Stimulated activated CD4-positive, alpha-beta T cell treated with anti-CD3 and anti-CD28 coated beads, Interleukin-1b, Interleukin-23, amount 100 ng/mL, for 48 hours (primary cell): ENCODE data around the gene CASQ1.

Experiments
- DNase-seq: peaks from one replicate; pipeline ENCODE4 v3.0.0-alpha.2; 2020

Gene CASQ1

DNA sequence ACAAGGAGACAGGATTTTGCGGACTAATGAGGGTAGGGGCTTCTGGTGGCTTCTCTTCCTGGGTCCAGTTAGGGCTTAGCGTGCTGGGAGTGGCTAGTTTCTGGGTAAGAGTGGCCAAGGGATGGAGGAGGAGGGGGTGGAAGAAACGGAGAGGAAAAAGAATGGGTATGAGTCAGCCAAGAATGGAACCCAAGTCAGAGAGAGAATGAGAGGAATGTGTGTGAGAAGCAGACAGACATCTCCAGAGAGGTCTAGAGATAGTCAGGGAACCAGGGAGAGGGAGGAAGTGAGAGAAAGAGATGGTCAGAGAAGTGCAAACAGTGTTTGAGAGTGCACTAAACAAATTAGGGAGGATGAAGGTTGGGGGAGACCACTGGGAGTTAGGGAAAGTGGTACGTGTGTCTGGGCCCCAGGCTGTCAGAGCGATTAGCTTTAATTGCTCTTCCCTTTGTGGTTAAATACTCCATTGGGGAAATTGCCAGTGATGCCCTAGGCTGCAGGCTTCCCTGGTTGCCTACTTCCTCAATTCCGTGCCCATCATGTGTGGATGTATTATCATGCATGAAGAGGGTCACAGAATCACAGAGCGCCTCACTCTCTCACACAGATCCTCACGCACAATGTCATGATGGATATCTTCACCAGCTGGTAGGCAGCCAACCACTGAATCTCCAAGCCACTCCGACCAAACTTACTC lies 16.2 kb downstream of the CASQ1 start:
- DNase-seq: no peak

DNA sequence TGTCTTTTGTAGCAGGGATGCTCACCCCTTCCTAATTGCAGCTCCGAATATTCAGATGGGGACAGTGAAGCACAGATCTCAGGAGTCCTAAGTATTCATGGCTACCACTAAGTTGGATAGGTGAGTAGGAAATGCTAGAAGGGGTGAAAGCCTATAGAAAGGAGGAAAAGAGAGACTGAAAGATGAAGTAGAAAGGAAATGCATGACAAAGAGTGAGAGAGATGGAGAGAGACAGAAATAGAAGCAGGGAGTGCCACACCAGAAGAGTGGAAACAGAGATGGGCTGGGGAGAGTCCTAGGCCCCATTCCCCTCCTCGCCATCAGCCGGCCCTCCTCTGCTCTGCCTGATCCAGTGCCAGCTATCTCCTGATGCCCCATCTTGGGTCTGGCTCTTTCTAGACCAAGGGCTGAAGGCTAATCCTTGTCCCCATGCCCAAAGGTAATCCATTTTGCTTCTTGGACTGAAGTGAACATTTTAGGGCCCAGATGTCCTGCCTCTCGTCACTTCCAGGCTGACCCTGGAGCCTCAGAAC lies 16.8 kb downstream of the CASQ1 start:
- DNase-seq: no peak

DNA sequence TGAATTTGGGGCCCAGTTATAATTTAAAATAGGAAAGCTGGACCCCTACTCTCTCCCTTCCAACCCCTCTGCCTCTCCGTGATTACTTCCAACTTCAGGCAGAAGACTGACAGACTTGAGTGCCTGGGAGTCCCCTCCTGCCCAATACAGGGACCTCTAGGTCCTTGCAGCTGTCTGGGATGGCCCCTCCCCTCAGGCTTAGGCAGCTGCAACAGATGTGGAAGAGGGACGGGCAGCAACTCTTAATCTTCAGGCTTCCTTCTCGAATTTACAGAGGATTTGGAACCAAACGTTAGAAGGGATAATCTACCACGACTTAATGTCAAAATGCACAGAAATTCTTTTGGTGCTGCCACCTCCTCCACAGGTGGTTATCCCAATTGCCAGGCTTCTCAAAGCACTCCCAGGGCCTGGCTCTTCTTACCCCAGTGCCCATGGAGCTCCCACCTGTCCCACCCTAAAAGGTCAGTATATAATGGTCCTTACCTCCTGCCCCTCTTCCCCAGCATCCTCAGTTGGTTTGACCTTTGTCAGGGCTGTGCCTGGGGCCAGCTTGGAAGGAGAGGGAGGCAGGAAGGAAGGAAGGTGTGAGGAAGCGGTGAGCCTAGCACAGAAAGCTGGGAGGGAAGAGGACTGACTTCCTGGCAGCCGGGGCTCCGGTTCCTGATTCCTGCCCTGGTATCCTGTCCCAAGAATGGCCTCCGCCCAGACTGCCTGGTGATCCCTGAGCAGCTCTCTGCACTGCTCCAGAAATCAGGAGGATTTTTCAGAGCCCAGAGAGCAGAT lies 17.6 kb downstream of the CASQ1 start:
- no peak for DNase-seq

DNA sequence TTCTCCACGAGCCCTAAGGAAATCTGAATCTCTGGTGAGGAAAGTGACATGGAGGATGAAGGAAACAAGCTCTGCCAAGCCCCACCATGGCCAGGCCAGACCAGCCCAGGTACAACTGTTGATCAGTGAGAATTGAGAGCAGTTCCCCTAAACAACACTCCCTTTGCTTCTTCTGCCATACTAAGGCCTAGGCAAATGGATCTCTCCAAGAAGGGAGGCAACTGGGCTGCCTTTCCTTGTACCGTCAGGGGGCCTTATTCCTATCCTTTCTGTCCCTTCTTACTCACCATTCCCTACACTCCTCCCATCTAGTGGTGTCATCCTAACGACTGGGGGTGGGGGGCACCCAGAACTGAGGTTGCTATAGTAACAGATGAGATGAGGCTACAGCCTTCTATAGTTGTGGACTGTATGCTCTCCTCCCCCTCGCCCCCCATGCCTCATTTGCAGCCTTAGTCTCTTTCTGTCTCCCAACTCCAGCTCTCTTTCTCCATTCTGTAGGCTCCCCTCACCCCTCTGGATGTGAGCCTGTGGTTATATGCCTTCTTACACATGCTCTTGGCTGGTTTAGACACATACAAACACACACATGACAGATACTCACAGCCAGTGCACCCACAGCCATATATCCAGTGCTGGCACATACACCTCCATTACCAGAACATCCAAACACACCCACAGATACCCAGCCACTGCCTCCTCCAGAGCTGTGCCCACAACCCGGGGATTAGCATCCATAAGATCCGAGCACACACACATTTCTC lies 18.4 kb downstream of the CASQ1 start:
- no peak for DNase-seq

DNA sequence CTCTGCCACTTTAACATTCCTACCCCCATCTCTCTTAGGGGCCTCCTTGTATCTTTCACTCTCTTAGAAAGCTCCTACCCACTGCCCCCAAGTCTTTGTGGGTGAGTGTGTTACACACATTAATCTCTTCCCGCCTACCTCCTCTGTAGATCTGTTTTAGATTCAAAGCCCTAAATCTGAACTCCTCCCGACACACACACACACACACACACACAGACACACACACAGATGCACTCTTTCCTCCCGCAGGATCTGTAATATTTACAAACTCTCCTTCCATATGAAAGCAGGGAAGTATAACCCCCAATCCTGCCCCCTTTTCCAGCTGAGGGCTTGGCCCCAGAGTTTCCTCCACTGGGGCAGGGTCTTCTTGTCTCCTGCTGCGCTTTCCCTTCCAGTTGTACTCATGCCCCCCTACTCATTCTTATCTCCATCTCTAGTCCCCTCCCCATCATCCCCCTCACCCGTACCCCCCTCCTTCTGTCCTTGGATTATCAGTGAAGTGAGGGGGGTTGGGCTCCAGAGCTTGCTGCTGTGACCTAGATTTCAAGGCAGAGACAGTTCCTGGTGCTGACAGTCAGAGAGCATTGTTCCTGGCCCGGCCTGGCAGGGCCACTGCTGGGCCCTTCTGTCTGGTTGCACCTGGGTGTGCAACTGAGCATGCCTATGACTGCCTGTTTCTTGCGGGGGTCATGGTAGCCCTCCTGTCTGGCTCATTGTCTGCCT lies 19.1 kb downstream of the CASQ1 start:
- DNase-seq: no peak

DNA sequence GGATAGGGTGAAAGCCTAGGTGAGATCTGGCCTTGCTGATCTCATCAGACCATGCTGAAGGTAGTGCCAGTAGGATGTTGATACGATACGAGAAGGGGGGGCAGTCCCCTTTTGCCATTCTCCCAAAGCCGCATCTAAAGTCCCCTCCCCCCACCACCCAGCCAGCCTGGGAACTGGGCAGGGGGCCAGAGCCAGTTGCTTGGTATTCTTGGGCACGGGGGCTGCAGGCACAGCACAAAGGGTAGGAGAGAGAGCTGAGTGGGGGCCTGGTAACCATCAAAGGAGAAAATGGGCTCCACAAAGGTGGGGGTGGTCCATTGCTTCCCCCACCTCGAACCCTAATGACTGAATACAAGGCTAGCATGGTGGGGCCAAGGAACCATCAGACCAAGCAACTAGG lies 20.2 kb downstream of the CASQ1 start:
- DNase-seq: no peak

DNA sequence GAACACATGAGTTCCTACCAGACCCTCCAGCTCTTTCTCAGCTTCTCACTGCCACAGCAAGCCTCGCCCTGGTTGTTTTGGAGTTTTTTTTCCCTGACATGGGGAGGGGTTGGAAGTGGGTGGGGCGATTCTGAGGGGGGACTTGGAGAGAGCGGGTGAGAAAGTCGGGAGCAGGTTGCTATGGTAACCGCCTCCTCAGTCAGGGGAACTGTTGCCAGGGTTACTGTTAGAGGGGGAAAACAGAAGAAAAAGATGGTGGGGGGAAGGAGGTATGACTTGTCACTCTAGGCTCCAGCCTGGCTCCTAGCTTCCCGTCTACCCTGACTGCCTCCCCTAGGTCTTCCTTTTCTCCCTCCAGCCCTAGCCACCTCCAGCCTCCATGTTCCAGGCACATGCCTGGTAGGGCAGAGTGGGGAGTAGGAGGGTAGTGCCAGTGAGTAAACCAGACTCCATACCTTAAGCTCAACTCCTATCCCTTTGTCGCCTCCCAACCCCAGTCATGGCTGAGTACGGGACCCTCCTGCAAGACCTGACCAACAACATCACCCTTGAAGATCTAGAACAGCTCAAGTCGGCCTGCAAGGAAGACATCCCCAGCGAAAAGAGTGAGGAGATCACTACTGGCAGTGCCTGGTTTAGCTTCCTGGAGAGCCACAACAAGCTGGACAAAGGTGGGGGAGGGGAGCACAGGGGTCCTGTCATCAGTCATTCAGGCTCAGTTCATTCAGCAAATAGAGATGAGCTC lies 20.8 kb downstream of the CASQ1 start:
- no peak for DNase-seq

DNA sequence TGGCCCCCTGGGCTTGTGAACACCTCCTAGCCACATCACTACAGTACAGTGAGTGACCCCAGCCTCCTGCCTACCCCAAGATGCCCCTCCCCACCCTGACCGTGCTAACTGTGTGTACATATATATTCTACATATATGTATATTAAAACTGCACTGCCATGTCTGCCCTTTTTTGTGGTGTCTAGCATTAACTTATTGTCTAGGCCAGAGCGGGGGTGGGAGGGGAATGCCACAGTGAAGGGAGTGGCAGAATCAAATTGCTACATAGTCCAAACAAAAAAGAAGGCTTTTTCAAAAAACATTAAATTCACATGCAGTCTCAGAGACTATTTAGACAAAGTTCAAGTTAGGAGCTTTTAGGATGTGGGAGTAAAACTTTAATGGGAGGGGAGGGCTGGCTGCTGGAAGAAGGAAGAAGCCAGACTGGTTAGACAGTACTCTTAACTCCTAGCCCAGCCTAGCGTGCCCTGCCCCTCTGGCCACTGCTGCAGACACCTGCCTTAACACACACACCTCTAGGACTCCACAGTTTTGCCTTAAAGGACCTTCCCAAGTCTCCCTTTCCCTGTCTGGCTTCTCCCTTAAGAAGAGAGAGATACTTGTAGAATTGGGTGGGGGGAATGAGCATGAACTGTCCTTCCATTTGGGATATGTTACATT lies 24.2 kb downstream of the CASQ1 start:
- no peak for DNase-seq

DNA sequence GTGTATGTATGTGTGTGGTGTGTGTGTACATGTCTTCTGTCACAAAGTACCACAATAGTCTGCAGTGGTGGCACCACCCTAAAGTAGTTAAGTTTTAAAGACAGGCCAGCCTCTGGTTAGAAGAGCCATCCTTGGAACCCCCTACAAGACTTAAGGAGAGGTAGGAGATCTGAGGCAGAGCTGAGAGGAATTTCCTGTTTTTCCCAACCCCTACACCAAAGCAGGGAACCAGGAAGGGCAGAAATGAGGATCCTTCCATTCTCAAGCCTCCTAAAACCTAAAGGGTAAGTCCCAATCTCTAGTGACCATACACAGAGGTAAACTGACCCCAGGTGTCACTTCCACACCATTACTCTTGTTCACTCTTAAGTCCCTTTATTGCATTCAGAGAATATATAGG lies 25.9 kb downstream of the CASQ1 start:
- DNase-seq: no peak

DNA sequence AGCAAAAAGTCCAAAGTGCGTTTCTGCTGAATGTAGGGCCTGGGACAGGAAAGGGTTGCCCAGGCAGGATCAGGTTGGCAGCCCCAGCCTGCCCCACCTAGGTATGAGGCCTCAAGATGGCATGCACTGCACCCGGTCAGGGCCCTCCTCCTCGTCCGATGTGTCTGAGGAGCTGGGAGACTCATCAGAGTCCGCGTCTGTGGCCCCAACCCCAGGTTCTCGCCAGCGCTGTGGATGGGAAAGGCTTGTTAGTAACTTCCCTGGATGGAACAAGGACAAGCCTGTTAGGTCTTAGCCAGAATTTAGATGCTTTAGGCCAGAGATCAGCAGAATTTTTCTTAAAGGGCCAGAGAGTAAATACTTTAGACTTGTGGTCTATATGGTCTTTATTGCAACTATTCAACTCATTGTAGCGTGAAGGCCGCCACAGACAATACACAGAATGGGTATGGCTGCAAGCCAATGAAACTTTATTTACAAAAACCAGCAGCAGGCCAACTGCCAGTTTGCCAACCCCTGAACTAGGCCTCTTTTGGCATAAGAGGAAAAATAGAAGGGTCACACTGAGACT lies 27.2 kb downstream of the CASQ1 start:
- no peak for DNase-seq

DNA sequence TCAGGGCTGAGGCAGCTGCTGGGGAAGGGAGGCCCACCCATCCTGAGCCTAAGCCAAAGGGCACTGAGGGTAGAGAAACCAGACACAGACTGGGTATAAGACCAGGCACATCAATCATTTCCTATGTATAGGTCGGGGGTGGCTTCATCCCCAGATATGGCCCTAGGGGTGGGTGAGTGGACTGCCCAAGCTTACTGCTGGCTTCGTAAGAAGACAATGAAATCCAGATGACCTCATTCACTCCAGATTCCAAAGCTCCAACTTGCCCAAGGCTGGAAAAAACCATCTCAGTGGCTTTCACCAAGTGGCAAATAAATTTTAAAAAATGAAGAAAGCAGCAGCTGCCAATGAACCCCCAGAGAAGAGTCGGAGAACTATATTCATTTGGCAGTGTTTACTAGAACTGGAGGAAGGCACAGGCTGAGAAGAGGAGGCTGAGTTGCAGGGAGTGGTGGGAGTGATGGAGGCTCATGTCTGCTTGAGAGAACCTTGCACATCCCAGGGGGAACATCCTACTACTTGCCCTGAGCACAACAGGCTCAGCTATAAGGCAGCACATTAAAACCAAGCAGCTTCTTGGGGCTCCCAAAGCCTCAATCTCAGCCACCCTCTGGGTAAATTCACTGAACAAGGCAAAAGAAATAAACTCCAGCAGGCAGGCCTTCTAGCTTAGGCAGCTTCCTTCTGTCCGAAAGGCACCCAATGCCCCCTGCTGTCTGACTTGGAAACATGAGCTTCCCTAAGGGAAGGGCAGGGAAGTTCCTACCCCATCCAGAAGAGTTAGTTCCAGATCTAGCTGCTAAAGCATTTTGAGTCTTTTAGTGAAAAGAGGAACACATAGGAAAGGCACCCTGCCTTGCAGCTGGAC lies 28.9 kb downstream of the CASQ1 start:
- DNase-seq: no peak

DNA sequence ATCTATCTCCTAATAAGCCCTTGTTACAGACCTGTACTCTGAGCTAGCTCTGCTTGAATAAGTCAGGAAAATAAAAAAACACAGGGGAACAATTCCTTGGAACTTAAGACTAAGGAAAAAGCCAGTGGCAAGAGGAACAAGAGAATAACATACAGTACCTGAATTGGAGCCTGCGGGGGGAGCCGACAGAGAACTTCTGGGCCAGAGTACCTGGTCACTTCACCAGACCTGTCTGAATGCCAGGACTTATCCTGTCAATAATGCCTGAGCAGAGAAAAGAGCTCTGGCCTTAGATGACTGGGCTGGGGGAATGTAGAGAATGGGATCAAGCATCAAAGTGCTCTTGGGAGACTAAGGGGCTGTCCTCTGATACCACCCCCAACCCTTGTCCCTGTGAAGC lies 29.9 kb downstream of the CASQ1 start:
- DNase-seq: no peak

DNA sequence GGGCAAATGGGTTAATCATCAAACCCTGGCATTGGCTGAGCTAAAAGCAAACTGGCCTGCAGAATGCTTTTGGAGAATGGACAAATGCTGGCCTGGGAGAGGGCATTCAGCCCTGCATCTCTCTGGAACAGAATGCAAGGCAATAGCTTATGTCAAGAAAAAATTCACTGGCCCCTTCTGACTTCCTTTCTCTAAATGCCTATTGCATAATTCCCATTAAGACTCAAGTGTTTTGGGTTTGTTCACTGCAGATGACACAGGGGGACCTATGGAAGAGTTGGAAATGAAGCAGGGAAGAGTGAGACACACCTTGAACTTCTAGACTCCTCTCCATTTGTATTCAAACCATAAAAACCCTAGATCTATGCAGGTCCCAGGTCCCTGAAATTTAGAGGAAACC lies 30.7 kb downstream of the CASQ1 start:
- DNase-seq: no peak

DNA sequence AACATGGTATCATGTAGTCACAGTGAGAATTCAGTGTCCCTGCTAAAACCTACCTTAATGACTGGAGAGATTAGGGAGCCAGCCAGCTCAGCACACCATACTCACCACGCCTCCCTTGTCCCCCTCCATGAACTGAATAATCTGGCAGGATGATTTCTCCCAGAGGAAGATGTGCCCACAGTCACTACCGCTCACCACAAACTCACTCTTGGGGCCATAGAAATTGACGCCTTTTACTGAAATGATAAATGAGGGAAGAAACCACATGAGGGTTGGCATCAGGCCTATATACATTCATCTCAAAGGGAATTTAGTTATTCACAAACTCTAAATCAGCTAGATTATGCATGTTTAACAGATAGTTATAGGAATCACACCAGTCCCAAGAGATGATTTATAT lies 32.2 kb downstream of the CASQ1 start:
- no peak for DNase-seq

DNA sequence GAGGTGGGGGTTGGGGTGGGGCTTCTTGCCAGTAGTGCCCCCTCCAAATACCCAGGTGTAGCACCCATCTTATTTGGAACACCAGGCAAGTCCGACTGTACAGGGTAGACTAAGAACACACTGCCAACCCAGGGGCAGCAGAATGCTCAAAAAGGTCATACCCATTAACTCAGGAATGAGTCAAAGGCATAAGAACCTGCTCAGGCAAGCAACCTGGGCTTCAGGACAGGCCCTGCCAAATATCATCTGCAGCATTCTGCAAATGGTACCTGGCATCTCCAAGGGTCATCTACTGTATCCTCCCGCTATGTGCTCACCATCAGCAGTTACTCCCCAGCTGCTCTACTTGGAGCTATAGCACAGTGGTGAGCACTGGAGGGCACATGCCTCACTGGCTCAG lies 34.2 kb downstream of the CASQ1 start:
- no peak for DNase-seq

DNA sequence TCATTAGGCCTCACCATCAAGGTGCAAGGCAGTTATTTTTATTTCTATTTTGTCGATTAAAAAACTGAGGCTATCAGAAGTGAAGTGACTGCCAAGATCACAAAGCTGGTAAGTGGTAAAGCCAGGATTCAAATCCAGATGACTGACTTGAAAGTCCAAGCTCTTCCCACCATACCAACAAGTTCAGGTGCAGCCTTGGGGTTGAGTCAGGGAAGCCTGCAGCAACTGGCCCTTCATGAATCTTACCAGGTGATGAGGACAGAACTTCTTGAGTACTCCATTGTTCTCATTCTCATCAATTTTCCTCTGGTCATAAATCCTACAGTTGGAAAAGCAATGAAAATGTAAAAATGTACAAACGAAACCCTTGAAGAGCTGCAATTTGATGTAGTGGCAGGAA lies 35.0 kb downstream of the CASQ1 start:
- DNase-seq: no peak

DNA sequence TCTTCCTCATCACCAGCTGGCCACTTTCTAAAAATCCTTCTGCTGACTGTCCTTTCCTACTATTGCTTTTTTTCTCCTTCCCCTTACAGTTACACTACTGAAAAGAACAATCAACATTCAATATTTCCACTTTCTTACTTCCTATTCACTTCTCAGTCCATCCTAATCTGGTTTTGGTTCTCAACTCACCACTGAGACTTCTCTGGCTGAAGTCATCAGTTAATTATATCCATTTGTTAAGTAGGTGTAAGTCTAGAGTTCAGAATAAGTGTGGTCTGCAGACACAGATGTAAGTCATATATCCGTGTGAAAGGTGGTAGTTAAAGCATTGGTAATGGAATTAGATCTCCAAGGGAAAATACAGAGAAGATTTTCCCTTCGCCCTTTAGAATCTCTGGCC lies 36.2 kb downstream of the CASQ1 start:
- DNase-seq: no peak

DNA sequence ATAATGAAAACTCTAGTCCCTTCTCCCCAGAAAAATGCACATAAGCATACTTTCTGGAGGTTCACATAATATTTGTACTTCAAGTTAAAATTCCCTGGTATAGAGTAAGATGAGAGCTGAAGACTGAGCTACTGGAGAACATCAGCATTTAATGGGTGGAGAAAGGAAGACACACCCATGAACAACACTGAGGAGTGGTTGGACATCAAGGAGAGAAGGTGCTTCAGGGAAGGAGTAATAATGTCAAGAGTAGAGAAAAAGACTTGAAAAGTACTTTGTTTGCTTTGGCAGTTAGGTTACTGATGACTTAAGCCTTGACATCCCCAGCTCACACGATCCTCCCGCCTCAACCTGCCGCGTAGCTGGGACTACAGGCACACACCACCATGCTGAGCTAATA lies 36.7 kb downstream of the CASQ1 start:
- no peak for DNase-seq

DNA sequence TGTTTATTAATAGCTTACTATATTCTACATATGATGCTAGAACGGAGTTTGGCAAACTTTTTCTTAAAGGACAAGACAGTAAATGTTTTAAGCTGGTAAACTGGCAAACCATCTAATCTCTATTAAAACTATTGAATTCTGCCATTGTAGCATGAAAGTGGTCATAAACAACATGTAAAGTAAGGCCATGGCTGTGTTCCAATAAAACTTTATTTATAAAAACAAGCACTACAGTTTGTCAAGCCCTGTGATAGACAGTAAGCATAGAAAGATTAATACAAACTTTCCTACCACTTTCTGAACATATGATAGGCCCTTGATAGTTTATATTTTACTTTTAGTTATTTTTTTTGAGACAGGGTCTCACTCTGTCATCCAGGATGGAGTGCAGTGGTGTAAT lies 37.2 kb downstream of the CASQ1 start:
- DNase-seq: no peak

DNA sequence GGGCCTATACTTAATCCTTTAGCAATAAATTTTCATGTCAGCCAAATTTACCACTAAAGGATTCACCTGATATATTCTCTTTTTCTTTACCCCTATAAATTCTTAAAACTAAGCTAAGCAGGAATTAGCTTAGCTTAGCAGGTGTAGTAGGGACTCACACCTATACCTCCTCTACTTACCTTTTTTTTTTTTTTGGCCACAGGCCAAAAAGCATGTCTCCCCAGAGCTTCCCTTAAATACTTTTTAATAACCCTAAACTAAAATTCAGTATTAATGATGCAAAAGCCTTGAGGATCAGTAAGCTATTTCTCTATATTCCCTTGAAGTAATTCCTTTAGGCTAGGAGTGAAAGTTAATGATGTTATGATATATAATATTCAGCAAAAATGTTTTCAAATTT lies 38.1 kb downstream of the CASQ1 start:
- DNase-seq: no peak
